Peyer's patch (tissue), 4 donors: ENCODE results near the gene TUBA3E.
"Not testable (repeated sequence)": the region's sequence is repeated elsewhere in the genome, so short reads cannot be mapped to it uniquely, and the experiment has no call there.

Experiments used
- CTCF ChIP-seq, 6 experiments: fragments of 450-650 bp in 4 of 6; fragments of 200-600 bp in 2 of 6; sonication (generic) in 1 of 6; IDR thresholded peaks; one replicate each; pipeline ENCODE4 v1.5.1; 2017 to 2019; ENCODE audit warnings: antibody characterized with exemption in 6 of 6, mild to moderate bottlenecking in 3 of 6, moderate library complexity in 1 of 6
- POLR2A ChIP-seq, 2 donors: fragments of 450-650 bp; IDR thresholded peaks; one replicate each; pipeline ENCODE4 v1.5.1; 2017; ENCODE audit warnings: antibody characterized with exemption in 2 of 2, mild to moderate bottlenecking in 2 of 2, moderate library complexity in 2 of 2

GRCh38 chr2:130182826-130183511 lies 15.3 kb downstream of the TUBA3E start:
- TF ChIP-seq CTCF, POLR2A (IDR thresholded peaks at IDR 0.05): not testable (repeated sequence)
